KBM-7 (cell line): Measurements from ENCODE around the gene STRN3.
"Not testable (repeated sequence)": the region's sequence is repeated elsewhere in the genome, so short reads cannot be mapped to it uniquely, and the experiment has no call there.

Experiments used
- DNase-seq: peaks from one replicate; pipeline ENCODE4 v3.0.0-alpha.2; 2015
- in situ Hi-C: fragments of 300-500 bp; cut with MboI; formaldehyde crosslinking; loops from 2 replicates; pipeline ENCODE4 v1.14.3; 2020; ENCODE audit warnings: low sequenced_read_pairs, low pct_unique_long_range_greater_than_20kb, mixed read lengths

The STRN3 gene

DNA sequence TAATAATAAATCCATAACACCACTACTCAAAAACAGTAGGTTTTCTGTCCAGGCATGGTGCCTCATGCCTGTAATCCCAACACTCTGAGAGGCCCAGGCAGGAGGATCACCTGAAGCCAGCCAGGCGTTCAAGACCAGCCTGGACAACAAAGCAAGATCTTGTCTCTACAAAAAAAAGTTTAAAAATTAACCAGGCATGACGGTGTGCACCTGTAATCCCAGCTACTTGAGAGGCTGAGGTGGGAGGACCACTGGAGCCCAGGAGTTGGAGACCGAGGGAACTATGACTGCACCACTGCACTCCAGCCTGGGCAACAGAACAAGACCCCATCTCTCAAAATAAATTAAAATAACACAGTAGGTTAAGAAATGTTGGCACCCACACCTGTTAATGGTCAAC, 45.2 kb downstream of the STRN3 start:
- DNase-seq: no peak
- in situ Hi-C loops: no loop called here

DNA sequence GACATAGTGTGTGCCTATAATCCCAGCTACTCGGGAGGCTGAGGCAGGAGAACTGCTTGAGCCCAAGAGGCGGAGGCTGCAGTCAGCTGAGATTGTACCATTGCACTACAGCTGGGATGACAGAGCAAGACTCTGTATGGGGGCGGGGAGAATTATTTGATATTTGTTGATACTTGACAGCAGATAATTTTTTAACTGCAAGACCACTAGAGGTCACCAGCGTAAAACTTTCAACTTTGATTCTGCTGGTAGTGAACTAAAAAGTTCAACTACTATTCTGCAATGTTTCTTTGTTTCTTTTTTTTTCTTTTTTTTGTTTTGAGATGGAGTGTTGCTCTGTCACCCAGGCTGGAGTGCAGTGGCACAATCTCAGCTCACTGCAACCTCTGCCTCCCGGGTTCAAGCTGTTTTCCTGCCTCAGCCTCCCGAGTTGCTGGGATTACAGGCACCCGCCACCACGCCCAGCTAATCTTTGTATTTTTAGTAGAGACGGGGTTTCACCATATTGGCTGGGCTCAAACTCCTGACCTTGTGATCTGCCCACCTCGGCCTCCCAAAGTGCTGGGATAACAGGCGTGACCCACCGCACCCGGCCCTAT, 46.0 kb downstream of the STRN3 start:
- in situ Hi-C loops: not testable (repeated sequence)
- DNase-seq: peak; percentile 82

DNA sequence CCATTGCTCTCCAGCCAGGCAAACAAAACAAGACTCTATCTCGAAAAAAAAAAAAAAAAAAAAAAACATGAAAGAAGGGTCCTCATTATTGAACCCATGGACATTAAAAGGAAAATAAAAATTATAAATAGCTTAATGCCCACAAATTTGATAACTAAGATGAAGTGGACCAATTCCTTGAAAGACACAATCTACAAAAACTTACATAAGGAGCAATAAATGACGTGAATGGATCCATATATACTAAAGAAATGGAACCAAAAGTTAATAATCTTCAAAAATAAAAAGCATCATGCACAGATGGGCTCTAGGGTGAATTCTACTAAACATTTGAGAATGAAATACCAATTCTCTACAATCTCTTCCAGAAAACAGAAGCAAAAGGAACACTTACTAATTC, 48.4 kb downstream of the STRN3 start:
- no peak for DNase-seq
- in situ Hi-C loops: no loop called here

- no peak for DNase-seq
- in situ Hi-C loops: no loop called here
Measured at GRCh38 chr14:30974628-30975027, 51.6 kb downstream of the STRN3 start.

DNA sequence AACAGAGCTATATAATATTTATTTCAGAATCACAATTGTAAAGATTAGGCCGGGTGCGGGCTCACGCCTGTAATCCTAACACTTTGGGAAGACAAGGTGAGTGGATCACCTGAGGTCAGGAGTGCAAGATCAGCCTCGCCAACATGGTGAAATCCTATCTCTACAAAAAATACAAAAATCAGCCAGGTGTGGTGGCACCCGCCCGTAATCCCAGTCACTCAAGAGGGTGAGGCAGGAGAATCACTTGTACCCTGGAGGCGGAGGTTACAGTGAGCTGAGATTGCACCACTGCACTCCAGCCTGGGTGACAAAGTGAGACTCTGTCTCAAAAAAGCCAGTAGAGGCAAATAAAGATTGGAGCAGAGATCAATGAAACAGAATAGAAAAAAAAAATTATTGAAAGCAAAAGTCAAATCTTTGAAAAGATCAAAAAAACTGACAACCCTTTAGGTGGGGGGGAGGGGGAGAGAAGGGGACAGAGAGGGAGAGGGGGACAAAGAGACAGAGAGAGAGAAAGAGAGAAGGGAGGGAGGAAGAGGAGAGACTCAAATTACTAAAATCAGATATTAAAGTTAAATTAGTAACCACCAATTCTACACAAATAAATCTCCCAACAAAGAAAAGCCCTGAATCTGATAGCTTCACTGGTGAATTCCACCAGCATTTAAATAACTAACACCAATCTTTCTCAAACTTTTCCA, 53.1 kb downstream of the STRN3 start:
- in situ Hi-C loops: no loop called here
- DNase-seq: no peak

DNA sequence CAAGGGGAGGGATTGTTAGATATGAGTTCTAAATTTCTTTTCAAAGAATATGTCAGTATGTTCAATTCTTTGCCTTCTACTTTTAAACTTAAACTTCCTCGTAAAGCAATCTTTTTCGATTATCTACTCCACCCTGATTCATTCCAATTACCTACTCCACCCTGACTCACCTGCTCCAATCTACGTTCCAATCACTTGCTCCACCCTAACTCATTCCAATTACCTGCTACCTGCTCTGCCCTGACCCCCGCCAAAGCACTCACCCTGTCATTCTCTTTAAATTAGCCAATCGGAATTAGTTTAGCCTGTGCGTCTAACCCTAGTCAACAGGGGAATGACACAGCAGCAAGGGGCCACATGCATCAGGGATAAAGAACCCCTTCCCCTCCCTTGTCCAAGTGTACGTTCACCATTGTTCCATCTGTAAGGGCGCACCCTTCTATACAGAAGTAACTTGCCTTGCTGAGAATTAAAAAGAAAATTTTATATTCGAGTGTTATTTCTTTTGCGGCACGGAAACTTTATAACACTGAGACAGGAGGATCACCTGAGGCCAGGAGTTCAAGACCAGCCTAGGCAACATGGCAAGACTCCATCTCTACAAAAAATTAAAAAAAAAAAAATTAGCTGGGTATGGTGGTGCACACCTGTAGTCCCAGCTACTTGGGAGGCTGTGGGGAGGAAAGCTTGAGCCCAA, 54.0 kb downstream of the STRN3 start:
- in situ Hi-C loops, DNase-seq: not testable (repeated sequence)

DNA sequence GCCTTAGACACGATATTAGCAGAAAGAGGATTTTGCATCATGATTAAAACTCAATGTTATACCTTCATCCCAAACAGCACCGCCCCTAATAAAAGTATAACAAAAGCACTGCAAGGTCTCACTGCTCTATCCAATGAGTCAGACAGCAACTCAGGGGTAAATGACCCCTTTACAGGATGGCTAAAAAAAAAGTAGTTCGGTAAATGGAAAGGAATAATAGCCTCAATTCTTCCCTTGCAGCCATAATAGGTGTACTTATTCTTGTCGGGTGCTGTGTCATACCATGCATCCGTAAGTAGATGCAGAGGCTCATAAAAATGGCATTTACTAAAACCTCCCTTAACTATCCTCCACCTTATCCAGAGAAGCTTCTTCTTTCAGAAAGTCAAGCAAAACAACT, 54.6 kb downstream of the STRN3 start:
- no peak for DNase-seq
- in situ Hi-C loops: no loop called here

DNA sequence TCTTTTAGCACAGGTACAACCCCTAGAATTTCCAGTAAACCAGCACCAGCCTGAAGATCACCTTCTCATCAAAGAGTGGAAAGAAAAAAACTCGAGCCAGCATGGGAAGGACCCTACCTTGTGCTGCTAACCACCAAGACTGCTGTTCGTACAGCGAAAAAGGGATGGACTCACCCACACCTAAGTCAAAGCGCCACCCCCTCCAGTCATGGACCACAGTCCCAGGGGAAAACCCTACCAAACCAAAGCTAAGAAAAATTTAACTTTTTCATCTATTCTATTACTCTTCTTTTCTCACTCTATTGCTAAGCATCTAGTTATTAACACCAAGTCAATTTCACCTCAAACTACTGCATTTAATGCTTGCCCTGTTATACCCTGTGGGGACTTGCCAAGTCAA, 56.4 kb downstream of the STRN3 start:
- DNase-seq, in situ Hi-C loops: not testable (repeated sequence)

GRCh38 chr14:30967364-30968098, 58.6 kb downstream of the STRN3 start:
- in situ Hi-C loops: not testable (repeated sequence)

GRCh38 chr14:30966415-30967363, 59.5 kb downstream of the STRN3 start:
- in situ Hi-C loops: no loop called here
- peak; percentile 72 for DNase-seq

More at GRCh38 chr14:30967364-30968098, 58.6 kb downstream of the STRN3 start:
- DNase-seq: not testable (repeated sequence)

- in situ Hi-C loops, DNase-seq: not testable (repeated sequence)
Measured at GRCh38 chr14:30965861-30966260, 60.3 kb downstream of the STRN3 start.

GRCh38 chr14:30962537-30962936, 63.6 kb downstream of the STRN3 start:
- in situ Hi-C loops, DNase-seq: not testable (repeated sequence)

DNA sequence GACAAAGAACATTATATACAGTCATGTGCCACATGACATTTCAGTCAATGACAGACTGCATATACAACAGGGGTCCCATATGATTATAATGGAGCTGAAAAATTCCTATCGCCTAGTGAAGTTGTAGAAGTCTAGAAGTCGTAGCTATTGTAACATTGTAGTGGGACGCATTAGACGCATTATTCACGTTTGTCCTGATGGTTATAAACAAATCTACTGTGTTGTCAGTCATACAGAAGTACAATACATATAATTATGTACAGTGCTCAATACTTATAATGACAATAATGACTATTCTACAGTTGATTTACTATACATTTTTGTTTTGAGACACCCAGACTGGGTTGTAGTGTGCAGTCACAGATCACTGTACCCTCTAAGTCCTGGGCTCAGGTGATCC, 64.8 kb downstream of the STRN3 start:
- in situ Hi-C loops: no loop called here
- no peak for DNase-seq

GRCh38 chr14:30960216-30960615, 66.0 kb downstream of the STRN3 start:
- in situ Hi-C loops: no loop called here
- no peak for DNase-seq

- no peak for DNase-seq
Measured at GRCh38 chr14:30958555-30959407, 67.4 kb downstream of the STRN3 start.

GRCh38 chr14:30957813-30958370, 68.3 kb downstream of the STRN3 start:
- in situ Hi-C loops: no loop called here
- DNase-seq: no peak

More at GRCh38 chr14:30958555-30959407, 67.4 kb downstream of the STRN3 start:
- in situ Hi-C loops: no loop called here

GRCh38 chr14:30949651-30950050, 76.5 kb downstream of the STRN3 start:
- DNase-seq: no peak
- in situ Hi-C loops: no loop called here
